Lower leg skin (tissue), 3 donors: ENCODE data around the gene PTPN1.

Experiments
- CTCF ChIP-seq, 3 donors: fragments of 450-650 bp; IDR thresholded peaks; one replicate each; pipeline ENCODE4 v1.5.1; 2016; ENCODE audit warnings: antibody characterized with exemption in 3 of 3, mild to moderate bottlenecking in 3 of 3, moderate library complexity in 2 of 3
- POLR2A ChIP-seq, 2 donors: fragments of 450-650 bp; IDR thresholded peaks; one replicate each; pipeline ENCODE4 v1.6.1; 2016 to 2017; ENCODE audit warnings: antibody characterized with exemption in 2 of 2, mild to moderate bottlenecking in 1 of 2, moderate library complexity in 1 of 2

GRCh38 chr20:50522053-50522674 lies 12.0 kb downstream of the PTPN1 start:
- no peak for TF ChIP-seq CTCF (IDR thresholded peaks at IDR 0.05)
- TF ChIP-seq POLR2A (IDR thresholded peaks at IDR 0.05) = no peak
